Measurements from ENCODE around the gene SLC7A1. TPM values are rescaled to one million over a fixed set of nuclear protein-coding genes. Genes with fewer than 3 reads are reported as not detected.

The SLC7A1 gene
- total and polyA plus RNA-seq, 2 of the 8 experiments (the other 6 are each of a cell fraction or from before 2014, with no cell fraction given): 26.8 to 114 TPM

GRCh38 chr13:29476046-29476445 is 119.4 kb downstream of the SLC7A1 start (continued):
- TF ChIP-seq ATF3 (IDR thresholded peaks at IDR 0.05; ENCODE audit: insufficient read depth, low read depth, low read length): no peak
- TF ChIP-seq SRF (IDR thresholded peaks at IDR 0.05; ENCODE audit: low read depth, low read length): no peak

All from H1 (cell line).